Frontal cortex (tissue), 4 donors: ENCODE results near the gene ZNF451. TPM values are rescaled to one million over a fixed set of nuclear protein-coding genes. Genes with fewer than 3 reads are reported as not detected.

Experiments
- DNase-seq, 2 donors: peaks; one replicate each; pipeline ENCODE4 v3.0.0; 2012; ENCODE audit warnings: low spot score in 2 of 2
- FAIRE-seq: peaks from 2 replicates; lab custom pipeline; 2012; peaks lifted over from hg19 to GRCh38; lab: Jason Lieb, UNC
- total RNA-seq: library from RNA; depleted of rRNA; stranded (reverse); fragments of >200 nt; gene quantifications from one replicate; pipeline ENCODE4 v1.2.3, GENCODE V29; 2014
- donor health status: control.
- donor health status: control.
- donor health status: control.

The ZNF451 gene
- total RNA-seq, 1 donor from 2014 or later = 156 TPM

DNA sequence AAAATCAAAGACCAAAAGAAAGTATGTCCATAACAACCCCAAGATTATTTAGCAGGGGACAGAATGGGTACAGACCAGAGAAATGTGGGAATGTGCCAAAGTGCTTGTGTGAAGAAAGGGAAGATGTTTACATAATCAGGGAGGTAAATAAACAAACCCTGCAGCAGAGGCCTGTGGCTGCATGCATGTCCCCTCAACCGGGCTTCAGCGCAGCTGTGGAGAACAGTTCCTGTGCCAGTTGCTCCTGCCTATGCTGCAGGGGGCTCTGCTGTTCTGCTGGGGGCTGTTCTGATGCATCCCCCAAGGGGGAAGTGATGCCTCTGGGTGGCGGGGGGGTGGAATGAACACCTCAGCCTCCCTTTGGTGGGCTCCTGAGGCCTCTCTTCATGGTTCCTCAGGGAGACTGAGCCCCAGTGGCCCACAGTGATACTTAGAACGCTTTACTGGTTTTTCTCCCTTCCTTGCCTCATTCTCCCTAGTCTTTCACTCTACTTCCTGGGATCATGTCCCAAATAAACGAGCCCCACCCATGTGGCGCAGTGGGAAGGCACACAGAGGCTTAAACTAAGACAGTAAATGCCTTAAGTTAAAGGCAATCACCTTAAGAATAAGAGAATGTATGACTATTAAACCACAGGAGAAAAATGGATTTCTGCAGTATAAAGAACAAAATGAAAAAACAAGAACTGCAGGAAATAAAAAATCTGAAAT is 109.1 kb downstream of the ZNF451 start:
- no peak for DNase-seq
- no peak for FAIRE-seq

DNA sequence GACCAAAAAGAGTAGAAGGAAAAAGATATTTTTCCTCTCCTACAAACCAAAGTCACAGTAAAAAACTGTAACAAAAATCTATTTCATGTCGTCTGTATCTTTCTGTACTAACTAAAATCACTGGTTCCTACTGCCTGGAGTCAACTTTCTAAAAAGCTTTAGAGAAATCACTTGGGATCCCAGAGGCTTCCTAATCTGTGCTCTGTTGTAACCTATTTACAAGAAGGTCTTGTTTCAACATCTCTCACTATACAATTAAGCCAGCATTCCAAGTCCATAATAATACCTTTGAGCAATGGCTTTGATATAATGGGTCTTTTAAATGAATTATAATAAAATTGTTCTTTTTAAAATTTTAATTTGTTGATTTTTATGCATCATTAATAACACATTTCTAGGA is 111.7 kb downstream of the ZNF451 start:
- no peak for DNase-seq
- FAIRE-seq = no peak

GRCh38 chr6:57205550-57206328 is 115.8 kb downstream of the ZNF451 start:
- FAIRE-seq = no peak
- DNase-seq = no peak

DNA sequence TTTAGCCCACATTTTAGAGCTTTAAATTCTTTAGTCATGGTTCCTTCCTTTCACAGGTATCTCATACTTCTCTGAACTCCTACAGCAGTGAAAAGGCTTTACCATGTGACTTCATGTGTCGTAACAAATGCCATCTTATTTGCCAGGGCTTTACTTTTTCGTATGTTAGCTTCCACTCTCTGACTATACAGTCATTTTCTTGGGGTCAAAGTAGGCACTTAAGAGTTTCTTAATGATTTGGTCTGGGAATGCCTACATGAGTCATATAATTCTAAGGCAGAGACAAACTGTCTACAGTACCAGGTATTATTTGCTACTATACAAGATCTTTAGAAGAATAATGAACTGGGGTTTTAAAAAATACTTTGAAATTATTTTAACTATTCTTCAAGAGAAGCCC is 117.2 kb downstream of the ZNF451 start:
- no peak for FAIRE-seq

DNA sequence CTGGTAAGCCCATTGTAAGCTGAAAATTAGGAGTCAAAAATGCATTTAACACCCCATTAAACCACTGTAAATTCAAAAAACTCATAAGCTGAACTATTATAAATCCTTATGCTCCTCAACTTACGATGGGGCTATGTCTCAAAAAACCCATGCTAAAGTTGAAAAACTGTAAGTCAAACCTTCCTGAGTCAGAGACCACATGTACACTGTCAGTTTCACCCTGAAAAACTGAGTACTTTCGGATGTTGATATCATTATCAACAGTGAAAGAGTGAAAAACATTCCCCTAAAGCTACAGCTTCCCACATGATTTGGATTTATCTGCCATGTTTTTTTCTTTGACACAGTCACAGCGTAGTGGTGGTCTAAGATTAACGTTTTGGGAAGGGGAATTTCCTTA is 117.9 kb downstream of the ZNF451 start:
- FAIRE-seq = no peak
- DNase-seq = no peak

More for the DNA sequence above, 117.2 kb downstream of the ZNF451 start:
- DNase-seq = no peak

DNA sequence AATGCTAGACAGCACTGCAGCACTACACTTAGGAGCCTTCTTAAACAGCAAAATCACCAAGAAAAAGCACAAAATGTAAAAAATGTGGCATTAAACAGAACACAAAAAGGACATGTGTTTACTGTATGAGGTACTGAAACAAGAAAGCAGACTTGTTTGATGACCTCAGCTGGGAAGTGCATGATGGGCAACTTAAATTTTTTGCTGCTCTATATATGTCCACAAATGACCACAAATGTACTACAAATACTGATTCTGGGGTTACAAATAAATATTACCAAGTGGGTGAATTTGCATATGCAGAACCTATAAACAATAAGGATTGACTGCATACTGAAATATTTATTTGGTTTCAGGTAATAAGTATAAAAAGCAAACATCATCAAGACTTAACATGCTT is 119.0 kb downstream of the ZNF451 start:
- DNase-seq (no peak), FAIRE-seq (no peak)

DNA sequence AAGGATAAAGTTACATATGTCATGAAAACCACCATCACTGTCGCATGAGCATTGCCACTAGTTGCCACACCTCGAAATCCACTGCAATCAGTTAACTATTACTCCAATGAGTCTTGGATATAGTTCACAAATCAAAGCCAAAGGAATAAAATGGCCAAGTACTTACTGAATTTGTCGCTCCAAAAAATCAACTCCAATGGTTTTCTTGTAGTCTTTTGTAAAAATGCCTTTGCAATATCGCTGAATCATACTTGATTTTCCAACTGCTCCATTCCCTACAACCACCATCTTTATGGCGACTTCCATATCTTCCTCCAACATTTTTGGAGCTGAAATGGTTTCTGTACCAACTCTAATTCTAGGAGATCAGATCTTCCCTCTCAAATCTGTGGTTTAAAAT is 120.1 kb downstream of the ZNF451 start:
- DNase-seq (no peak), FAIRE-seq (no peak)

- no peak for DNase-seq
- no peak for FAIRE-seq
Observed at GRCh38 chr6:57215260-57215659, 125.3 kb downstream of the ZNF451 start.

DNA sequence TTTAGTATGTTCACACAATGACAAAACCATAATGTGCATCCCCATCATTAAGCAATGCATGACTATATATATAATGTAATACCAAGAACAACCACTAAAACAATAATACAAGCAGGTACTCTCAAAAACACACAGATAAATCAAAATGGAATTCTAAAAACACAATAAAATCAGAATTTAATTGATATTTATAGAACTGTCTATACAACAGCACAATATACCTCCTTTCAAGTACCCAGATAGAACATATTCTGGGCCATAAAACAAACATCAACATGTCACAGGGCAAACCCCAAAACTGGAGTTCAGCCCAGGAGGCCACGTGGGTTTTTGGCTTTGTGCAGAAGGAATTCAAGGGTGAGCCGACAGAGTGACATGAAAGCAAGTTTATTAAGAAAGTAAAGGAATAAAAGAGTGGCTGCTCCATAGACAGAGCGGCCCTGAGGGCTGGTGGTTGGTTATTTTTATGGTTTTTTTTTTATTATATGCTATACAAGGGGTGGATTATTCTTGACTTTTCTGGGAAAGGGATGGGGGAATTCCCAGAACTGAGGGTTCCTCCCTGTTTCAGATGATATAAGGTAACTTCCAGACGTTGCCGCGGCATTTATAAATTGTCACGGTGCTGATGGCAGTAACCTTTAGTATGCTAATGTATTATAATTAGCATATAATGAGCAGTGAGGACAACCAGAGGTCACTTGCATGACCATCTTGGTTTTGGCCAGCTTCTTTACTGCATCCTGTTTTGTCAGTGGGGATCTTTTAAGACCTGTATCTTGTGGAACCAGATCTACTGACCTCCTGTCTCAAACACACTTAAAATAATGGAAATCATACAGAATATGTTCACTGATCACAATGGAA is 126.5 kb downstream of the ZNF451 start:
- no peak for FAIRE-seq
- no peak for DNase-seq

DNA sequence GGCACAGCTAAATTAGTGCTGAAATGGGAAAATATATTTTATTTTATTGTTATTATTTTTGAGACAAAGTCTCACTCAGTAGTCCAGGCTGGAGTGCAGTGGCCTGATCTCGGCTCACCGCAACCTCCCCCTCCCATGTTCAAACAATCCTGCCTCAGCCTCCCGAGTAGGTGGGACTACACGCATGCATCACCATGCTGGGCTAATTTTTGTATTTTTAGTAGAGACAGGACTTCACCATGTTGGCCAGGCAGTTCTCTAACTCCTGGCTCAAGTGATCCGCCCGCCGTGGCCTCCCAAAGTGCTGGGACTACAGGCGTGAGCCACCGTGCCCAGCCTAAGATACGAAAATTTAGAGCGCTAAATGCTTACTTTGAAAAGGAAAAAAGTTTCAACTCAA is 127.3 kb downstream of the ZNF451 start:
- DNase-seq = no peak
- no peak for FAIRE-seq

Other genes starting within 250 kb of the ZNF451 start
- gene BEND6, start 135.1 kb upstream of the ZNF451 start, total RNA-seq = 22.8 TPM
- 116 TPM for gene KIAA1586, start 43.5 kb upstream of the ZNF451 start, total RNA-seq
- gene BAG2, start 82.1 kb downstream of the ZNF451 start, total RNA-seq = 1.6 TPM
- gene RAB23, start 132.1 kb downstream of the ZNF451 start, total RNA-seq = 34.2 TPM
- gene PRIM2, start 227.4 kb downstream of the ZNF451 start, total RNA-seq = 25.7 TPM